ENCODE measurements around the gene GOLPH3L.

DNA sequence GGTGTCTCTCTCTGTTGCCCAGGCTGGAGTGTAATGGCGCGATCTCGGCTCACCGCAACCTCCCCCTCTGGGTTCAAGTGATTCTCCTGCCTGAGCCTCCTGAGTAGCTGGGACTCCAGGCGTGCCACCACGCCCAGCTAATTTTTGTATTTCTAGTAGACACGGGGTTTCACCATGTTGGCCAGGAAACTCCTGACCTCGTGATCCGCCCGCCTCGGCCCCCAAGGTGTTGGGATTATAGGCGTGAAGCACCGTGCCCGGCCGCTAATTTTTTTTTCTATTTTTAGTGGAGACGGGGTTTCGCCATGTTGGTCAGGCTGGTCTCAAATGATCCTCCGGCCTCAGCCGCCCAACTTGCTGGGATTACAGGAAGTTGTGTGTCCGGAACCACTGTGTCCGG lies 23.1 kb upstream of the GOLPH3L start:
- TF ChIP-seq TCF4 (CRISPR knock-in tag; IDR thresholded peaks at IDR 0.05; ENCODE audit: borderline replicate concordance) (no peak), ZFP30 (CRISPR knock-in tag; IDR thresholded peaks at IDR 0.05) (no peak), ARNTL (CRISPR knock-in tag; IDR thresholded peaks at IDR 0.05; ENCODE audit: borderline replicate concordance, low read depth) (no peak), SNAI2 (CRISPR knock-in tag; IDR thresholded peaks at IDR 0.05) (no peak), ESRRG (CRISPR knock-in tag; IDR thresholded peaks at IDR 0.05) (no peak), OSR1 (CRISPR knock-in tag; IDR thresholded peaks at IDR 0.05) (no peak), ZFP3 (CRISPR knock-in tag; IDR thresholded peaks at IDR 0.05) (no peak), RARB (CRISPR knock-in tag; IDR thresholded peaks at IDR 0.05) (no peak), ZC3H10 (CRISPR knock-in tag; IDR thresholded peaks at IDR 0.05) (no peak)
- TF ChIP-seq, protein P1, sequence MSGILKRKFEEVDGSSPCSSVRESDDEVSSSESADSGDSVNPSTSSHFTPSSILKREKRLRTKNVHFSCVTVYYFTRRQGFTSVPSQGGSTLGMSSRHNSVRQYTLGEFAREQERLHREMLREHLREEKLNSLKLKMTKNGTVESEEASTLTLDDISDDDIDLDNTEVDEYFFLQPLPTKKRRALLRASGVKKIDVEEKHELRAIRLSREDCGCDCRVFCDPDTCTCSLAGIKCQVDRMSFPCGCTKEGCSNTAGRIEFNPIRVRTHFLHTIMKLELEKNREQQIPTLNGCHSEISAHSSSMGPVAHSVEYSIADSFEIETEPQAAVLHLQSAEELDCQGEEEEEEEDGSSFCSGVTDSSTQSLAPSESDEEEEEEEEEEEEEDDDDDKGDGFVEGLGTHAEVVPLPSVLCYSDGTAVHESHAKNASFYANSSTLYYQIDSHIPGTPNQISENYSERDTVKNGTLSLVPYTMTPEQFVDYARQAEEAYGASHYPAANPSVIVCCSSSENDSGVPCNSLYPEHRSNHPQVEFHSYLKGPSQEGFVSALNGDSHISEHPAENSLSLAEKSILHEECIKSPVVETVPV (CRISPR knock-in tag; IDR thresholded peaks at IDR 0.05): no peak
- TF ChIP-seq, protein P2, sequence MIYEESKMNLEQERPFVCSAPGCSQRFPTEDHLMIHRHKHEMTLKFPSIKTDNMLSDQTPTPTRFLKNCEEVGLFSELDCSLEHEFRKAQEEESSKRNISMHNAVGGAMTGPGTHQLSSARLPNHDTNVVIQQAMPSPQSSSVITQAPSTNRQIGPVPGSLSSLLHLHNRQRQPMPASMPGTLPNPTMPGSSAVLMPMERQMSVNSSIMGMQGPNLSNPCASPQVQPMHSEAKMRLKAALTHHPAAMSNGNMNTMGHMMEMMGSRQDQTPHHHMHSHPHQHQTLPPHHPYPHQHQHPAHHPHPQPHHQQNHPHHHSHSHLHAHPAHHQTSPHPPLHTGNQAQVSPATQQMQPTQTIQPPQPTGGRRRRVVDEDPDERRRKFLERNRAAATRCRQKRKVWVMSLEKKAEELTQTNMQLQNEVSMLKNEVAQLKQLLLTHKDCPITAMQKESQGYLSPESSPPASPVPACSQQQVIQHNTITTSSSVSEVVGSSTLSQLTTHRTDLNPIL (CRISPR knock-in tag; IDR thresholded peaks at IDR 0.05; ENCODE audit: low read depth): no peak

All from SK-N-SH treated with all-trans-retinoic acid at 6 μM for 48 hours (cell line).